Pancreas (tissue), 10 donors: Measurements from ENCODE around the gene LRRC14B. TPM values are rescaled to one million over a fixed set of nuclear protein-coding genes. Genes with fewer than 3 reads are reported as not detected.

ENCODE experiments used
- ATAC-seq, 4 donors: fragments of 200-7000 bp; cut with Tn5 transposase; one replicate each; pipeline versions ENCODE4 v1.8.0 to v1.9.1; 2020; ENCODE audit warnings: mild to moderate bottlenecking in 4 of 4, moderate library complexity in 4 of 4
- DNase-seq, 6 donors: peaks; one replicate each; pipeline ENCODE4 v3.0.0-alpha.2; 2020
- FAIRE-seq: peaks from 2 replicates; lab custom pipeline; 2012; peaks lifted over from hg19 to GRCh38; lab: Jason Lieb, UNC
- H3K27ac ChIP-seq, 4 donors: fragments of 200-600 bp; sonication (generic); 1 replicate in 3 of 4; 2 replicates in 1 of 4; pipeline versions ENCODE4 v1.5.0 to v1.8.0; 2020
- H3K27me3 ChIP-seq, 4 donors: fragments of 200-600 bp; one replicate each; pipeline ENCODE4 v1.8.0; 2021
- H3K36me3 ChIP-seq, 3 donors: fragments of 200-600 bp; sonication (generic) in 1 of 3; one replicate each; pipeline versions ENCODE4 v1.5.0 to v1.8.0; 2020 to 2021
- H3K4me1 ChIP-seq, 3 donors: fragments of 200-600 bp; one replicate each; pipeline ENCODE4 v1.8.0; 2021
- H3K4me3 ChIP-seq, 4 donors: fragments of 200-600 bp; sonication (generic) in 2 of 4; one replicate each; pipeline versions ENCODE4 v1.5.0 to v1.8.0; 2020 to 2021
- H3K9me3 ChIP-seq, 4 donors: fragments of 200-600 bp; one replicate each; pipeline ENCODE4 v1.8.0; 2021
- WGBS, 2 donors: extraction: QIAGEN DNeasy Blood & Tissue Kit; methylation state at CpG; one replicate each; pipeline ENCODE4 v1.1.7; 2013; 5-methylcytosine and 5-hydroxymethylcytosine counted together
- intact Hi-C, 3 donors: fragments of 100-400 bp; cut with DNase I; formaldehyde crosslinking; loops; one replicate each; pipeline versions ENCODE4 v1.11.1 to v1.14.2; 2022
- polyA plus RNA-seq, 2 donors: library from polyadenylated mRNA; stranded (reverse); fragments of 200-250 nt; gene quantifications; one replicate each; pipeline ENCODE4 v1.2.3, GENCODE V29; 2013
- total RNA-seq, 6 donors: library from RNA; stranded (reverse); fragmentation: NEBNext Ultra II Directional in 4 of 6; extraction: Animal tissue kit (Norgen Biotek cat#: 25700) in 4 of 6; gene quantifications; one replicate each; pipeline versions ENCODE4 v1.2.1 to v1.2.4, GENCODE V29; 2021 to 2023
- TF ChIP-seq, protein P1 (sequence below), 4 donors: fragments of 200-600 bp; sonication (generic) in 3 of 4; IDR thresholded peaks; one replicate each; pipeline versions ENCODE4 v1.5.0 to v1.8.0; 2021; ENCODE audit warnings: antibody characterized with exemption in 4 of 4
- donor health status: healthy with polysubstance abuse.
- donor health status: DM: no; HTN: no; CAD: no; lungs with moderate emphysema.
- donor health status: DM: no; HTN: no; CAD: no.
- donor health status: control.
- donor health status: control.
- donor health status: Bipolar disorder and iron deficiency.
- donor health status: DM: yes; HTN: yes; CAD: no.
- donor health status: DM: no; HTN: no; CAD: no.
- donor health status: DM: no; HTN: no; CAD: no.
- donor health status: DM: yes; HTN: yes; CAD: no.

LRRC14B gene
- total and polyA plus RNA-seq, 8 donors = not detected

GRCh38 chr5:192970-193831 lies 1.9 kb downstream of the LRRC14B start:
- no peaks in the 10 kb centered on the region for H3K36me3 ChIP-seq
- H3K27ac ChIP-seq = no peak overlapping the region
- ATAC-seq = no peak
- H3K4me3 ChIP-seq = no peak overlapping the region
- H3K27me3 ChIP-seq = no peaks in the 10 kb centered on the region
- TF ChIP-seq, protein P1, sequence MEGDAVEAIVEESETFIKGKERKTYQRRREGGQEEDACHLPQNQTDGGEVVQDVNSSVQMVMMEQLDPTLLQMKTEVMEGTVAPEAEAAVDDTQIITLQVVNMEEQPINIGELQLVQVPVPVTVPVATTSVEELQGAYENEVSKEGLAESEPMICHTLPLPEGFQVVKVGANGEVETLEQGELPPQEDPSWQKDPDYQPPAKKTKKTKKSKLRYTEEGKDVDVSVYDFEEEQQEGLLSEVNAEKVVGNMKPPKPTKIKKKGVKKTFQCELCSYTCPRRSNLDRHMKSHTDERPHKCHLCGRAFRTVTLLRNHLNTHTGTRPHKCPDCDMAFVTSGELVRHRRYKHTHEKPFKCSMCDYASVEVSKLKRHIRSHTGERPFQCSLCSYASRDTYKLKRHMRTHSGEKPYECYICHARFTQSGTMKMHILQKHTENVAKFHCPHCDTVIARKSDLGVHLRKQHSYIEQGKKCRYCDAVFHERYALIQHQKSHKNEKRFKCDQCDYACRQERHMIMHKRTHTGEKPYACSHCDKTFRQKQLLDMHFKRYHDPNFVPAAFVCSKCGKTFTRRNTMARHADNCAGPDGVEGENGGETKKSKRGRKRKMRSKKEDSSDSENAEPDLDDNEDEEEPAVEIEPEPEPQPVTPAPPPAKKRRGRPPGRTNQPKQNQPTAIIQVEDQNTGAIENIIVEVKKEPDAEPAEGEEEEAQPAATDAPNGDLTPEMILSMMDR (IDR thresholded peaks at IDR 0.05) = no peak
- intact Hi-C loops = no loop called here
- no peak for FAIRE-seq
- H3K4me1 ChIP-seq = peaks cover 0 to 3% (median 3%) of the 10 kb centered on the region in 3 donors
- peak in 2 of 6 donors; percentile 33 to 52 for DNase-seq
- WGBS, 2 donors = 83 to 93% methylated on average over 15 to 17 of the region's 17 CpGs
- no peaks in the 10 kb centered on the region for H3K9me3 ChIP-seq

DNA sequence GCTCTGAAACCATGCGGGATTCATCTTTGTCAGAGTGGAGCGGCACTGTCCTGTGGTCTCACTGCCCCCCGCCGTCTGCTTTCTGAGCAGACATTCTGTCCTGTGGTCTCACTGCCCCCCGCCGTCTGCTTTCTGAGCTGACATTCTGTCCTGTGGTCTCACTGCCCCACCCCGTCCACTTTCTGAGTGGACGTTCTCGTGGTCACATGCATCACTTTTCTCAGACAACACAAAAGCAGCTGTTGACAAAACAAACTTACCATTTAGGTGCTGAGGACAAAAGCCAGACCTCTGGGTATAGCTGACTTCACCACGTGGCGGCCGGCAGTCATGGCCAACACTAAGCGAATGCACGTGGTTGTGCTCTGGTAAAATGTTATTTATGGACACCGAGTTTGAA lies 2.8 kb downstream of the LRRC14B start:
- no peaks in the 10 kb centered on the region for H3K36me3 ChIP-seq

DNA sequence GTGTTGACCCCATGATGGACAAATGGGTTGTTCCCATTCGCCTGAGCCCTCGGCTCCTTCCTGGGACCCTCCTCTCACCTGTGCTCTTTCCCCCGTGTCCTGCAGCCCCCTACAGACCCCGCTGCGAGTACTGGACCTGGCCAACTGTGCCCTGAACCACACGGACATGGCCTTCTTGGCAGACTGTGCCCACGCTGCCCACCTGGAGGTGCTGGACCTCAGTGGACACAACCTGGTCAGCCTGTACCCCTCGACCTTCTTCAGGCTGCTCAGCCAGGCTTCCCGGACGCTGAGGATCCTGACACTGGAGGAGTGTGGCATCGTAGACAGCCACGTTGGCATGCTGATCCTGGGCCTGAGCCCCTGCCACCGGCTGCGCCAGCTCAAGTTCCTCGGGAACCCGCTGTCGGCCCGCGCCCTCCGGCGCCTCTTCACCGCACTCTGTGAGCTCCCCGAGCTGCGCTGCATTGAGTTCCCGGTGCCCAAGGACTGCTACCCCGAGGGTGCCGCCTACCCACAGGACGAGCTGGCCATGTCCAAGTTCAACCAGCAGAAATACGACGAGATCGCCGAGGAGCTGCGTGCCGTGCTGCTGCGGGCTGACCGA lies 3.4 kb downstream of the LRRC14B start:
- Histone ChIP-seq H3K36me3 (no peaks in the 10 kb centered on the region), H3K27me3 (no peaks in the 10 kb centered on the region), H3K9me3 (no peaks in the 10 kb centered on the region), H3K27ac (no peak overlapping the region), H3K4me3 (no peak overlapping the region), H3K4me1 (no peaks in the 10 kb centered on the region)
- TF ChIP-seq, protein P1 (IDR thresholded peaks at IDR 0.05) = no peak
- FAIRE-seq (no peak), DNase-seq (peak in 2 of 6 donors; percentile 7 to 50), ATAC-seq (no peak)
- 84 to 89% methylated on average over 36 of the region's 36 CpGs for WGBS, 2 donors
- intact Hi-C loops = no loop called here

More for the DNA sequence above, 2.8 kb downstream of the LRRC14B start:
- no peak for ATAC-seq
- TF ChIP-seq, protein P1 (IDR thresholded peaks at IDR 0.05) = no peak
- no peaks in the 10 kb centered on the region for H3K4me1 ChIP-seq
- no peaks in the 10 kb centered on the region for H3K9me3 ChIP-seq
- no peak overlapping the region for H3K27ac ChIP-seq
- intact Hi-C loops = no loop called here
- no peak overlapping the region for H3K4me3 ChIP-seq
- DNase-seq = peak in 2 of 6 donors; percentile 8 to 56
- FAIRE-seq = no peak
- H3K27me3 ChIP-seq = no peaks in the 10 kb centered on the region
- 79 to 86% methylated on average over 15 of the region's 15 CpGs for WGBS, 2 donors

DNA sequence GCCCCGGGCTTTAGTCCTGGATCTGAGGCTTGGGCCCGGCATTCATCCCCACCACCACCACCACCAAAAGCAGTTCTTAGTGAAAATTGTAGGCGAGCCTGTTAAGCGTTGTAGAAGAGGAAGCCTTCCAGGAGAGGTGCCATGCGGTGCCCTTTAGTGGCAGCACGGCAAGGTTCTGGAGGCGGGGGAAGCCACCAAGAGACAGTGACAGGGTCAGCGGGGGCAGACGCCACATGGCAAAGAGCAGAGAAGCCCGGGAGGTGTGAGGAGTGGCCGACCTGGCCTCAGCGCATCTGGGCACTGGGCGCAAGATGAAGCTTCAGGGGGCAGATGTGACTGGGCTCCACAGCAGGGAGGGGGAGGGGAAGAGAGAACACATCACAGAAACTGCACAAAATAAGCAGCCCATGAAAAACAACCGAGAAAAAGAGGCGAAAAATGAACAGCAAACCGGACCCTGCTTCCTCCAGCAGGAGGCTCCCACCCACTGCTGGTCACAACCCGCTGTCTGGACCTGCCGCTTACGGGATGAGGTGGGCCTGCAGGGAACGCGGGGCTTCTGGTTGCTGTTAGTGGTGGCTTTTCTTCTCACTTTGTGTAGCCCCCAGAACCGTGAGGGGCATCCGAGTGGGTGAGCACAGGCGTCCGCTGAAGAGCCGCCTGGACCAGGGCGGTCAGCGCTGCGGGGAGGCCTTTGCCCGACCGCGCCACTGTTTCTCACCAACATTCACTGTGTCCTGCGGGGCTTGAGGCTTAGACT lies 4.3 kb downstream of the LRRC14B start:
- no peaks in the 10 kb centered on the region for H3K4me1 ChIP-seq
- no peaks in the 10 kb centered on the region for H3K36me3 ChIP-seq
- peak in 1 of 6 donors; percentile 15 for DNase-seq
- TF ChIP-seq, protein P1 (IDR thresholded peaks at IDR 0.05) = no peak
- no peak for FAIRE-seq
- no peaks in the 10 kb centered on the region for H3K27me3 ChIP-seq
- no peak for ATAC-seq
- 76 to 79% methylated on average over 33 of the region's 33 CpGs for WGBS, 2 donors
- no peaks in the 10 kb centered on the region for H3K9me3 ChIP-seq
- intact Hi-C loops = no loop called here
- no peak overlapping the region for H3K27ac ChIP-seq
- no peak overlapping the region for H3K4me3 ChIP-seq
